GM13977 (cell line): Measurements from ENCODE around the gene TLCD3A.
A peak's percentile ranks its signal among the peaks of the same experiment; 100 is the strongest.
"Not testable (repeated sequence)": the region's sequence is repeated elsewhere in the genome, so short reads cannot be mapped to it uniquely, and the experiment has no call there.

Experiments used
- DNase-seq: peaks from one replicate; pipeline ENCODE4 v3.0.0; 2012; ENCODE audit warnings: low spot score
- CTCF ChIP-seq: IDR thresholded peaks from 2 replicates; pipeline ENCODE4 v1.5.1; 2012; ENCODE audit warnings: mild to moderate bottlenecking, control low read depth; ENCODE audit not compliant: insufficient read depth; ENCODE audit errors: extremely low read depth, missing control alignments
- in situ Hi-C: fragments of 300-500 bp; cut with MboI; formaldehyde crosslinking; loops from one replicate; pipeline ENCODE4 v1.12.0; 2022; ENCODE audit warnings: low sequenced_read_pairs, low pct_unique_long_range_greater_than_20kb, mixed read lengths, inconsistent platforms; ENCODE audit not compliant: unreplicated experiment

Gene TLCD3A

GRCh38 chr17:752620-753219 lies 20.3 kb downstream of the TLCD3A start:
- DNase-seq = peak; percentile 62
- TF ChIP-seq CTCF = no peak
- in situ Hi-C loops = no loop called here

GRCh38 chr17:753418-753817 lies 21.0 kb downstream of the TLCD3A start:
- no peak for TF ChIP-seq CTCF
- no peak for DNase-seq
- in situ Hi-C loops = no loop called here

GRCh38 chr17:755319-755961 lies 23.0 kb downstream of the TLCD3A start:
- DNase-seq, in situ Hi-C loops: not testable (repeated sequence)

- in situ Hi-C loops, DNase-seq: not testable (repeated sequence)
These were observed 23.7 kb downstream of the TLCD3A start for GRCh38 chr17:756010-756567.

- no peak for DNase-seq
- in situ Hi-C loops = no loop called here
- no peak for TF ChIP-seq CTCF
These were observed 27.6 kb downstream of the TLCD3A start for GRCh38 chr17:759964-760363.

- in situ Hi-C loops = no loop called here
- no peak for DNase-seq
- TF ChIP-seq CTCF = no peak
These were observed 28.0 kb downstream of the TLCD3A start for GRCh38 chr17:760371-760770.

GRCh38 chr17:767076-767475 lies 34.7 kb downstream of the TLCD3A start:
- in situ Hi-C loops = no loop called here
- no peak for TF ChIP-seq CTCF
- no peak for DNase-seq
